ENCODE results near the gene RAB22A.
A peak's percentile ranks its signal among the peaks of the same experiment; 100 is the strongest.
"Not testable (repeated sequence)": the region's sequence is repeated elsewhere in the genome, so short reads cannot be mapped to it uniquely, and the experiment has no call there.

Gene RAB22A

DNA sequence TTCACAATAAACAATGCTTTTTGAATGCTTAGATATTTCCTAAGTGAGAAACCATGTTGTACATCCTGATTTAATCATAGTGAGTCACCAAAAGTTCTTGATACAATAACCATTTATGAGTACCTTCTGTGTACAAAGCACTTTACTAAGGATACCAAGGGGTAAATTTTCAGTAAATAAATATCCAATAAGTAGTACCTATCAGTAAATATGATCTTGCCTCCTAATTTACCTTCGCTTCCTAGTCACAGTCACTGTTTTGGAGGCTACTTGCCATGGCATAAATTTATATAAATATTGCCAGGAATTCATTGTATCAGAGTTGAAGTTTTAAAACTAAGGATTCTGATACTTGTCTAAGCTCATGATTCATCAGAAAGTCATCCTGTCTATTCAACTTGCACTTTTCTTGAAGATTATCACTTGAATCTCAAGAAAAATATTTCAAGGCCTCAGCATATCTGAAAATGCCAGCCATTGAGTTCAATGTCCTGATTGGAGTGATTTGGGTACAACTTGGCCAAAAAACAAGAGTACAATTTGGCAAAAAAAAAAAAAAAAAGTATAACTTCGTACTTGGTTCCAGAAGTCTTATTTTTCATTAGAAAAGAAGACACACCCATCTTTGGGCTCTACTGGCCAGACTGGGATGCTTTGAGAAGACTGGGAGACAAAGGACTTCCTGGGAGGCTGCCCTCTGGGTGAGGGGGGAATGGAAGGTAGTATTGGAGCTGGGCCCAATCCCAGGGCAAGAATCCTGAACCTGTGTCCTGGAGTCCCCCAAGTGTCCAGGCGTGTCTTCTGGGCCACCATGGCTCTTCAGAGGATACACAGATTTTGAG, 32.8 kb downstream of the RAB22A start:
- DNase-seq (ENCODE audit: extremely low read depth in 1 of 2, low read depth in 1 of 2) = no peak

DNA sequence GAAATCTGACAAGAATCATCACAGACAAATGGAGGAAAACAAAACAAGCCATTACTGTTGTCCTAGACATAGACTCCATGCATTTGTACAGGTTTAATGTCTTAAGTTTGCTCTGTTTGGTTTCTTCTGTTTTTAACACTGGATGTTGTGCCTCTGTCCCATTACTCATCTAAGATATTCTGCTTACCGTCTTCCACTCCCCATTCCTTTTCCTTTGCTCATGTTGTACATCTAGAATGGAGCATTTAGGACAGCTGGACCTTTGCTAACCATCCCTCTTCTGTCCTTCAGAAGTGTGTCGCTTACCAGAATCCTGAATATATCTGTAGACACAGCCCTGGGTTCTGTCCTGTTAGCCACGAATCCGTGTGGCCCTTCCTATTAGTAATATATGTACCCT, 35.2 kb downstream of the RAB22A start:
- DNase-seq (ENCODE audit: extremely low read depth in 1 of 2, low read depth in 1 of 2) = no peak

DNA sequence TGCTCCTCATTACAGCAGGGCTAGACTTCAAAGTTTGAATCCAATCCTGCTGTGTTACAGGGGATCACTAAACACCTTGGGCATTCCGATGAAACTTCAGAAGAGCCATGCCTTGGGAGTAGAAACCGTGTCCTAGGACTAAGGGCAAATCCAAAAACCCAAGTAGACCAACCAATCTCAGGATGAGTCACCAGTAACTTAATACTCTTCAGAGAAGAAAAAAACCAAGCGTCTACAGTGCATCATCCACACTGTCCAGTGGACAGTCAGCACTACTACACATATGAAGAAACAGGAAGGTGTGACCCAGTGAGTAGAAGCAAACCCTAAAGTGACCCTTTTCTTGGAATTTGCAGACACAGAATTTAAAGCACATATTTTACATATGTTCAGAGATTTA, 40.1 kb downstream of the RAB22A start:
- no peak for DNase-seq (ENCODE audit: extremely low read depth in 1 of 2, low read depth in 1 of 2)

DNA sequence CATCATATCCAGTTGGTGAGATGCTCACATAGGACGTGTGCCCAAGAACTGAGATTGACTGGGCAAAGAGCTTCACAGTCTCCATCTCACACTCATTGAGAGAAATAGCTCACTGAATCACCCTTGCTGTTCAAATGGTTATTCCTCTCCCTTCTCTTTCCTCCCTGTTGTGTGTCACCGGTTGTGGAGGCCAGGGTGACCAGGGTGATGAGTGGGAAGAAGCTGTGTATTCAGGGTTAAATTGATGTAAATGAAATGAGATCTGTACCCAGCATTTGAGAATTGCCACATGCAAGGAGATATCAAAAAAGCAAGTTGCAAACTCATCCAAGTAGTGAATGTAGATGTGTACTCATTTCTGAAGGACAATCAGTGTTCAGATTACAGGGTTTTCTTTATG, 43.0 kb downstream of the RAB22A start:
- DNase-seq (ENCODE audit: extremely low read depth in 1 of 2, low read depth in 1 of 2) = peak in 1 of 2 donors; percentile 42

DNA sequence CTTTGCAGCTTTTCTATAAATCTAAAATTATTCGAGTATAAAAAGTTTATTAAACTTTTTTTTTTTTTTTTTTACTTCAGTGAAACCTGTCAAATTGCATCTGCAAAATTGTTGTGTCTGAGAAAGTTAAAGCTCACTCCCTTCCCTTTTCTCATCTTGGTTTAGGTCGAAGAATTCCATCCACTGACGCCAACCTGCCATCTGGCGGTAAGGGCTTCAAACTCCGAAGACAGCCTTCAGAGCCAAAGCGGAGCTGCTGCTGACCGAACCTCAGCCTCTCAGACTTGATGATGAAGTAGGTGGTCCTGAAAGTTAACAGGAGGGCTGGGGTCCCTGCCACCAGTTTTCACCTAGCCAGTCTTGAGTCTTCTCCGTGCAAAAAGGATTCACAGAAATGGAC, 49.9 kb downstream of the RAB22A start:
- no peak for DNase-seq (ENCODE audit: extremely low read depth in 1 of 2, low read depth in 1 of 2)

DNA sequence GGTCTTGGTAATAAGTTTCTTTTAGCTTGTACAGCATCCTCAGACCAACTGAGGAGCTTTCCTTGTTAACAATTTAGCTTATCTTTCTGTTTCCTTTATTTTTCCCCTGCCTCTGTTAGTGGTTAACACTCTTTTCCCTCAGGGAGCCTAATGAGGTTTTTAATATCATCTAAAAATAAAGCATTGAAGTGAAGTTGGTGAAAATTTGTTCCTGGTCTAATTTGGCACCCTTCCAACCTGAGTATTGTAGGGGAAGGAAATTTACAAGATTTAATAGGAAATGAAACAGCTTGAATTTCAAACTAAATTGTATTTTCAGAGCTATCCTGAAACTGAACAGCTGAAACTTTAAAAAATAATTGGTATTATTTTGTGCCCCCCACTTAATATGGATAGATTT, 51.4 kb downstream of the RAB22A start:
- no peak for DNase-seq (ENCODE audit: extremely low read depth in 1 of 2, low read depth in 1 of 2)

DNA sequence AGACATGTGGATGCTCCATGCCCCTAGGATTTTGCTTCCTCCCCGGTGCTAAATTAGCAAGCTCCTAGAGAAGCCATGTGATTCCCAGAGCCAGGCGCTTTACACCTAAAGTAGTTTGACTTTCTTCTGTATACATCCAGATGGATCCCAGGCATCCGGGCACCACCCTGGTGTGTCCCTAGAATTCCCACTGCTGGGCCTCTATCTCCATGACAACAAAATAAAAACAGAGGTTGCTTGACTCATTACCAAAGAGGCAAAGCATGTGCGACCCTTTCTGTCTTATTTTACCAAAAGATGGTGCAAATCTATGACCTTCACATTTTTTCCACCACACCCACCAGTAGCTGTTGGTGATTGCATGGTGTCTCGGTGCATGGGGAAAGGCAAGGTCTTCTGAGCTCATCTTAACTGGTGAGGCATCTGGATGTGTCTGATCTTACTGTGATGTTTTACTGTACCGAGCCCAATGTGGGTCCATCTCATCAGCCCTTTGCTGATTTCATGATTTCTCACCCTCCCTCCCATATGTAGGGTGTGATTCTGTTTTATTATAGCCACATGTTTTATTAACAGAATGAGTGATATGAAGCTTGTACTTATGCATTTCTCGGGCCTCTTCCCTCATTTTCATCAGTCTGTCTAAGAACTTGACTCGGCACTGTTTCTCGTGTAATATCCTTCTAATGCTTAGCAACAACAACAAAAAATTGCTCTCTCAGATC, 52.1 kb downstream of the RAB22A start:
- no peak for DNase-seq (ENCODE audit: extremely low read depth in 1 of 2, low read depth in 1 of 2)

DNA sequence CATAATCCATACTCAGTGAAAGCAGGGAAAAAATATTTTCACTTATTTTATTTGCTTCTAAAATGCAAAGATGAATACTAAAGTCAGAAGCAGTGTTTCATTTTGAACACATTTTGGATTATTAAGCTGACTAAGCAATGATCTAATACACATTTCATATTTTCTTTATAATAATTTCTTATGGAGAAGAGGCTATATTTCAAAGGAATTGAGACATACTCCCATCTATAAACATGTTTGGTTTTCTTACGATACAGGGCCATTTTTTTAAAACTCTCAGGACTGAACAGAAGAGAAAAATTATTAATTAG, 52.6 kb downstream of the RAB22A start:
- no peak for DNase-seq (ENCODE audit: extremely low read depth in 1 of 2, low read depth in 1 of 2)

DNA sequence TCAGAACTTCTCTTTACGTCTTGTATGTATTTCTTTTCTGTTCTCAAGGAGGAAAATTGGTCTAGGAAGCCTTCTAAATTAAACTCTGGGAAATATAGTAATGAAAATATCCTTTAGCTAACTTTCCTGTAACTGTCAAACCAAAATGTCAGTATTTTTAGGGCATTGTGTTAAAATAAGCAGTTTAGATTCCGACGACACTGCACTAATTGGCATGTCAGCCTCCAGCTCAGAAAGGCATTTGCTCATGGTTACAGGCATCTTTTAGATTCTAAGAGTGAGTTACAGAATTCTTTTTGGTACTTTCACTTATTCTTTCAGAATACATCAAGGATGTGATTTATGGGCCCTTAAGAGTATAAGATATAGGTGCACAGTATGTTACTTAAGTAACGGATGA, 53.5 kb downstream of the RAB22A start:
- no peak for DNase-seq (ENCODE audit: extremely low read depth in 1 of 2, low read depth in 1 of 2)

DNA sequence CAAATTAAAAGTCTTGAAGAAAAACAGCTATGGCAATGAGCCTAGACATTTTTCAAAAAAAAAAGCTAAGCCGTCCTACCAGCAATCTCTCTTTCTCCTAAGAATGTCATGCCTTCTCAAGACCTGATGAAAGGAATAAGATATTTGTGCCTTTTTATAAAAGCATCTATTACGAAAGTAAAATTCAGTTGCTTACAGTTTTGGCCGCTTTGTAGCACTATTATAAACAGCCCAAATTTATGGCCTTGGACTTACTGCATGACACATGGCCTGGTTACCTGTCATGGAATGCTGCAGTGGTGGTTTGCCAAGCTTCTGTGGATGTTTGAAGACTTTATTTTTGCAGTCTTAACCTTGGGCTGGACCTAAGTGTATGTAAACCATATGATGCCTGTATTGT, 57.4 kb downstream of the RAB22A start:
- DNase-seq (ENCODE audit: extremely low read depth in 1 of 2, low read depth in 1 of 2) = no peak

DNA sequence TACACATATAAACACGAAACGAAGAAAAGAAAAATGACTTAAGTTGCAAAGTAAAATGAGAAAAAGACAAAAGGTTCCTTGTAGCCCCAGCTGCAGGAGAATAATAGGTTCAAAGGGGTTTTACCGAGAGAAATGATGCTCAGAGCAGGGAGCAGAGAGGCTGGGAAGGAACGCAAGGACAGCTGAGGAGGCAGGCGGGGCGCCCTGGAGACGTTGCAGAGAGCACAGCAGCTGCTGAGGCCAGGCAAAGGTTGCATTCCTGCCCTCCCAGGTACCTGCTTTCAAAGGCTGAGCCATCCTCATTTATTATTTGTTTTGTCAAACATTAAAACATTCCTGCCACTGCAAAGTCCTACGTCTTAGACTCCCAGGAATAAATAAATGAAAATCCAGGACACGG, 63.3 kb downstream of the RAB22A start:
- DNase-seq (ENCODE audit: extremely low read depth in 1 of 2, low read depth in 1 of 2) = no peak

DNA sequence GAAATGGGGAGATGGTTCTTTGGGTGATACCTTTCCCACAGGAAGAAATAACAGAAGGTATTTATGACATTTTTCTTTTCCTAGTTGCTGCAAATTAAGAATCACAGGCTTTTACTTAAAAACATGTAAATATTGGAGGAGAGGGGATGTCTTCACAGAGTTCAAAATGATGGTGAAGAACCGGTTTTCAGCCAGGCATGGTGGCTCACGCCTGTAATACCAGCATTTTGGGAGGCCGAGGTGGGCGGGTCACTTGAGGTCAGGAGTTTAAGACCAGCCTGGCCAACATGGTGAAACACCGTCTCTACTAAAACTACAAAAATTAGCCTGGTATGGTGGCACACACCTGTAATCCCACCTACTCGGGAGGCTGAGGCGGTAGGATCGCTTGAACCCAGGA, 63.8 kb downstream of the RAB22A start:
- not testable (repeated sequence) for DNase-seq (ENCODE audit: extremely low read depth in 1 of 2, low read depth in 1 of 2)

DNA sequence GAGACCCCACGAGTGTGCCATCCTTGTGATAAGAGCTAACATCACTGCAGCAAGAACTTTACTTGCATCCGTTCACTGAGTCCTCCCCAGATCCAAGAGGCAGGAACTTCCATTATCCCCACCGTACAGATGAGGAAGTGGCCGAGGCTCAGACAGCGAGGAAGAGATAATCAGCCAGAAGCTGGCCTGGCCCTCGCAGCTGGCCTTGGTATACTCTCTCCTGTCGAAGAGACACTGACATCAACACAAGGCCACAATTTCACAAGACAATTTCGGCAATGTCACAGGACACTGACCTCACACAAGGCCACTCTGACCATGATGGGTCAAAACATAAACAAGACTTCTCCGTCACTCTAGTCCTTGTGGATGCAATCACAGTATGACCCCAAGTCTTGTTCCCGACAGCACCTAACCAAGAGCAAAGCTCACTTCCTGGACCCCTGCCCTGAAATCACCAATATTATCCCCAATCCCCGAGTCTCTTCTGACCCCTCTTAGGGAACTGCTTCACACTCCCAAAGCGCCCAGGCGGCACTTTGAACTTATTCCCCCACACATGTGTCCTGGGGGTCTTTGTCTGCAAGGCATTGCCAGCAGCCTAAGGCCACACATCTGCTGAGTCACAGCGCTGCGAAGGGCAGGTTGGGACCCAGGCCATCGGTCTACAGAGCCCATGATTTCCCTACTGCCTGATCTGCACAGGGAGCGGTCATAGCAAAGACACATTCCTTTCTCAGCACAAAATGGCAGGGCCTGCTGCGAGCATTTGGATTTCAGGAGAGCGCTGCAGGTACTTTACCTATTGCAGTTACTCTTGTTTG, 64.7 kb downstream of the RAB22A start:
- DNase-seq (ENCODE audit: extremely low read depth in 1 of 2, low read depth in 1 of 2) = no peak

DNA sequence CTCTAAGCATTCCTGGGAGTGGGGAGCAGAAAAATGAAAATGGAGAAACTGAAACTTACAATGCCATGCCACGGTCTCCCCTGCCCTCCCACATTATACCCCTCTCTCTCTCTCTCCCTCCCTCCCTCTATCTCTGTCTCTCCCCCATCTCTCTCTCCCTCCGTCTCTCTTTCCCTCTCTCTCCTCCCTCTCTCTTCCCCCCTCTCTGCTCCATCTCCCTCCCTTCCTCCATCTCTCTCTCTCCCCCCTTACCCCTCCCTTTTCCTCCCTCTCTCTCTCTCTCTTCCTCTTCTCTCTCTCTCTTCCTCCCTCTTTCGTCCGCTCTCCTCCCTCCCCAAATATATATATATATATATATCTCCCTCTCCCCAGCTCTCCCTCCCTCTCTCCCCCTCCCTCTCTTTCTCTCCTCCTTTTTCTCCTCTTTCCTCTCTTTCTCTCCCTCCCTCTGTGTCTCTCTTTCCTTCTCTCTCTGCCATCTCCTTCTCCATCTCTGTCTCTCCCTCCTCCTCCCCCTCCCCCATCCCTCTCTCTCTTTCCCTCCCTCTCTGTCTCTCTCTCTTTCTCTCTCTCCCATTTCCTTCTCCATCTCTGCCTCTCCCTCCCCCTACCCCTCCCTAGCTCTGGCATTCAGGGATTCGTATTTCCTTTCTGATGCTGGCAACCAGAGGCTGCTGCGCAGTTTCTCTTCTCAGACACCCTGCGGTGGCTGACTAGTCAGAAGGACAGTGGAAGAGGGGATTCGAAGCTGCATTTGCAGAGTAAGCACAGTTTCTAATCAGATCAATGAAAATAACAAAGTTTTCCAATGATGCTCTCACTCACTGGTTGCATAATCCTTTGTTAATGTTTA, 65.6 kb downstream of the RAB22A start:
- no peak for DNase-seq (ENCODE audit: extremely low read depth in 1 of 2, low read depth in 1 of 2)

DNA sequence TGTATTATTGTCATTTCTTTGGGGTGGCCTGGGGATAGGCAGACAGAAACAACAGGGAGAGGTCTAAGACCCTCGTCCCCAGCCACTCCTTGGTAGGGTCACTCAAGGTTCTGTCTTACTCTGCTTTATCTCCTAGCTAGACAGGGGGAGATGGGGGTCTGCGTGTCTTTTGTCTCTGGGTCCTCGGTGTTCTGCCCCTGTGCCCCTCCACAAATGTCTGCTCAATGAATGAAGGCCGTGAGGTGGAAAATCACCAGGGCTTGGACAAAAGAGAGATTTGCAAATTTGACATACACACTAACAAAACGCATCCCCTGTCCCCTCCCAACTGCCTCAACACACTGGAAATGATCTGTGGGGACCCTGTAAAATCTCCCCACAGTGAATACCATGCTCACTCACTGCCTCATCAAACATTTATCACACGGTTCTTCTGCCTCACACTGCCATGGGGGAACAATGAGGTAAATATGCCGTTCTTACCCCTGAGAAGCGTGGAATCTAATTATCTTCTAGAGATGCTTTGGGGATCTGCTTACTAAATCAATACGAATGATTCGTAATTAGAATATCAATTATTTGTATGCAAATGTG, 66.3 kb downstream of the RAB22A start:
- DNase-seq (ENCODE audit: extremely low read depth in 1 of 2, low read depth in 1 of 2) = no peak

DNA sequence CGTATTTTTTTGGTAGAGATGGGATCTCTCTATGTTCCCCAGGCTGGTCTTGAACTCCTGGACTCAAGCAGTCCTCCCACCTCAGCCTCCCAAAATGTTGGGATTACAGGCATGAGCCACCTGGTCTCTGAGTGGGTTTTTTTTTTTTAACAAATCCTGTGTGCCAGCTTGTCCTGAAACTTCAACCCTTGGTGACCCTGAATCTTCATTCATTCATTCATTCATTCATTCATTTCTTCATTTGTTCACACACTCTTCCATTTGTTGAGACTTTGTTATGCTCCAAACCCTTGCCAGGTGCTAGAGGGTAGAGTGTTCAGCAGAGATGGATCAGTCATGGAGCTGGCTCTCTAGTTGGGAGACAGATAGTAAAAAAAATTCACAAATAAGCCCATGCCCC, 67.5 kb downstream of the RAB22A start:
- DNase-seq (ENCODE audit: extremely low read depth in 1 of 2, low read depth in 1 of 2) = no peak

DNA sequence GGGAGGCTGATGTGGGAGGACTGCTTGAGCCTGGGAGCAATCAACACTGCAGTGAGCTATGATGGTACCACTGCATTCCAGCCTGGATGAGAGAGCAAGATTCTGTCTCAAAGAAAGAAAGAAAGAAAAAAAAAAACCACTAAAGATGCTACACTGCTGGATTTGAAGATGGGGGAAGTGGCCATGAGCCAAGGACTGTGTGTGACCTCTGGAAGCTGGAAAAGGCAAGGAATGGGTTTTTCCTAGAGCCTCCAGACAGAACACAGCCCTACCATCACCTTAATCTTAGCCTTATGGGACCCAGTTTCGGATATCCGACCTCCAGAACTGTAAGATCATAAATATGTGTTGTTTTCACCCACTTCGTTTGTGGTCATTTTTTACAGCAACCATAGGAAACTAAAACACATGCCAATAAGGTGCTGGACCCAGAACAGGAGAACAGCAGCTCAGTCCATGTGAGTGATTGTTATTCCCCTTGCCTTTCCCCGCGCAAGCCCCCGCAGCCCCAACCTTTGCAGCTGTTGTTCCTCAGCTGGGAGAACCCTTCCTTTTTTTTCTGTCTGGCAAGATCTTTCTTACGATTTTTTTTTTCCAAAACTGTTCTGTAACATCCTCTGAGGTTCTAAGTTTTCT, 68.4 kb downstream of the RAB22A start:
- DNase-seq (ENCODE audit: extremely low read depth in 1 of 2, low read depth in 1 of 2) = no peak

DNA sequence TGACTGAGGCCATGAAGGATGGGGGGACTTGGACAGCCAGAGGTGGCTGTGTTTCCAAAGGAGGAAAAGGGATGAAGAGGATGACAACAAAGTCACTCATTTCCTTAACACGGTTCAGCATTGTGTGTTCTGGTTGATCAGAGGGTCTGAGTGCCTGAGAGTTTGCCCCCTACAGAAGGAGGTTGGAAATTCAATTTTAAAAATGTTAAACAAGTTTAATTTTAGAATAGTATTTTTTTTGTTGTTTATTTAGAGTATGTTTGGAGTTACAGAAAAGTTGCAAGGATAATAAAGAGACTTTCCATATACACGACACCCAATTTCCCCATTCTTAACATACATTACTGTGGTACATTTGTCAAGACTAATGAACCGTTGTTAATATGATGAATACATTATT, 69.2 kb downstream of the RAB22A start:
- DNase-seq (ENCODE audit: extremely low read depth in 1 of 2, low read depth in 1 of 2) = no peak

DNA sequence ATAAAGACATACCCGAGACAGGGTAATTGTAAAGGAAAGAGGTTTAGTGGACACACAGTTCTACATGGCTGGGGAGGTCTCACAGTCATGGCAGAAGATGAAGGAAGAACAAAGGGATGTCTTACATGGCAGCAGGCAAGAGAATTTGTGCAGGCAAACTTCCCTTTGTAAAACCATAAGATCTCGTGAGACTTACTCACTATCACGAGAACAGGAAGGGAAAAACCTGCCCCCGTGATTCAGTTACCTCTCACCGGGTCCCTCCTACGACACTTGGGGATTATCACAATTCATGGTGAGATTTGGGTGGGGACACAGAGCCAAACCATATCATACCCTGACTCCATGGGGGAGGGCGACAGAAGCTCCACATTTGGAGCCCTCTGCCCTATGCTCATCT, 72.1 kb downstream of the RAB22A start:
- DNase-seq (ENCODE audit: extremely low read depth in 1 of 2, low read depth in 1 of 2) = no peak

DNA sequence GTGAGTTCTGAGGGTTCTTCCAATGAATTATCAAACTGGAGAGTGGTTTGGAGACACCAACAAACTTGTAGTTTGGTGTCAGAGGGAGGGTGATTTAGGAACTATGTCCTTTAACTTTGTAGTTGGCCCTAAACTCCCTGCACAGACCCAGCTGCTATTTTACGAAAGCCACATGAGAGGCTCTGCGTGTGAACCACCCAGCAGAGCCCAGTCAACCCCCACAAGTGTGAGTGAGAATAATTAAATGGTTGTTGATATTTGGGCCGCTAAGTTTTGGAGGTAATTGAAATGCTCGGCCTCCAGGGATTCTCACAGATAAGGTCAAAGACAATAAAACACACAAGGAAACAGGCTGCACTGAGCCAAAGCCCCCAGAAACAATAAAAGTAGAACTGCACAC, 72.6 kb downstream of the RAB22A start:
- no peak for DNase-seq (ENCODE audit: extremely low read depth in 1 of 2, low read depth in 1 of 2)

All from stimulated activated CD8-positive, alpha-beta memory T cell treated with anti-CD3 and anti-CD28 coated beads, Interleukin-7, amount 100 ng/mL, for 48 hours (primary cell).